Psoas muscle (tissue), 8 donors: ENCODE results near the gene TRPM3. TPM values are rescaled to one million over a fixed set of nuclear protein-coding genes. Genes with fewer than 3 reads are reported as not detected.

Experiments used
- ATAC-seq, 4 donors: fragments of 200-7000 bp; cut with Tn5 transposase; one replicate each; pipeline ENCODE4 v1.9.1; 2020; ENCODE audit warnings: moderate library complexity in 3 of 4, mild to moderate bottlenecking in 2 of 4
- DNase-seq, 2 donors: peaks; one replicate each; pipeline ENCODE4 v3.0.0-alpha.2; 2020
- H3K27ac ChIP-seq: fragments of 200-600 bp; one replicate; pipeline ENCODE4 v1.8.0; 2022
- H3K27me3 ChIP-seq, 3 donors: fragments of 200-600 bp in 1 of 3; one replicate each; pipeline versions ENCODE4 v1.6.1 to v1.8.0; 2013 to 2022; ENCODE audit warnings: low read length in 2 of 3, mild to moderate bottlenecking in 2 of 3, moderate library complexity in 1 of 3; ENCODE audit not compliant: insufficient read depth in 3 of 3
- H3K36me3 ChIP-seq, 2 donors: fragments of 200-600 bp in 1 of 2; one replicate each; pipeline versions ENCODE4 v1.6.1 to v1.8.0; 2013 to 2022; ENCODE audit warnings: low read depth in 1 of 2, mild to moderate bottlenecking in 1 of 2, moderate library complexity in 1 of 2; ENCODE audit not compliant: insufficient read depth in 1 of 2
- H3K4me1 ChIP-seq: fragments of 200-600 bp; one replicate; pipeline ENCODE4 v1.8.0; 2022
- H3K4me3 ChIP-seq: fragments of 200-600 bp; one replicate; pipeline ENCODE4 v1.8.0; 2022; ENCODE audit warnings: mild to moderate bottlenecking
- H3K9me3 ChIP-seq: fragments of 200-600 bp; one replicate; pipeline ENCODE4 v1.8.0; 2022
- WGBS, 3 donors: extraction: QIAGEN DNeasy Blood & Tissue Kit; methylation state at CpG; one replicate each; pipeline versions ENCODE4 v1.1.6 to v1.1.7; 2013; 5-methylcytosine and 5-hydroxymethylcytosine counted together
- intact Hi-C, 2 donors: fragments of 100-400 bp; cut with DNase I; formaldehyde crosslinking; loops; one replicate each; pipeline versions ENCODE4 v1.11.0 to v1.14.2; 2022
- polyA plus RNA-seq, 3 donors: library from polyadenylated mRNA; stranded (reverse); fragments of 200-250 nt; gene quantifications; one replicate each; pipeline ENCODE4 v1.2.3, GENCODE V29; 2013
- total RNA-seq, 4 donors: library from RNA; stranded (reverse); fragmentation: NEBNext Ultra II Directional in 2 of 4; extraction: Animal tissue kit (Norgen Biotek cat#: 25700) in 2 of 4; gene quantifications; one replicate each; pipeline versions ENCODE4 v1.2.1 to v1.2.4, GENCODE V29; 2021 to 2023
- TF ChIP-seq, protein P1 (sequence below): fragments of 200-600 bp; IDR thresholded peaks from one replicate; pipeline ENCODE4 v1.8.0; 2022; ENCODE audit warnings: antibody characterized with exemption
- donor health status: healthy with polysubstance abuse.
- donor health status: DM: no; HTN: no; CAD: no; lungs with moderate emphysema.
- donor health status: Bipolar disorder and iron deficiency.
- donor health status: healthy.
- donor health status: DM: yes; HTN: yes; CAD: no.
- donor health status: DM: no; HTN: no; CAD: no.
- donor health status: DM: no; HTN: no; CAD: no.
- donor health status: DM: yes; HTN: yes; CAD: no.

The TRPM3 gene
- total and polyA plus RNA-seq, 7 donors = 0.01 to 0.16 (median 0.06) TPM; not detected in 3

DNA sequence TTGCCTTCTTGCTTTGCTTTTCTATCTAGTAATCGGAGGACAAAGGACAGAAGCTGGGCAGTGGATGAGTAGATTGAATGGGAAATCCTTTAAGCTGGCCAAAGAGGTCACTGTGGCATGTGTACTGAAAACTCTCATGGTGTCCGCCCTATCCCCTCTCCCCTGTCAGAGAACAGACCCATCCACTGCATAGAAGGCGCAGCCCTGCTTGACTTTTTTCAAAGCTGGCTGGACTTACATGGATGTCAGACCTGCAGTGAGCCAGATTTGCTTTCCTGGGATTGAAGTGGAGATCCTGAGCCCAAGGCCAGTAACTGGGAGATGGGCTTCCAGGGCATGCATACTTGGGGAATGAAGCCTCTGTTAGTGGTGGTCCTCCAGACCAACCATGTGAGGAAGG, 329.5 kb downstream of the TRPM3 start:
- DNase-seq (no peak), ATAC-seq (no peak)
- intact Hi-C loops = no loop called here
- TF ChIP-seq, protein P1, sequence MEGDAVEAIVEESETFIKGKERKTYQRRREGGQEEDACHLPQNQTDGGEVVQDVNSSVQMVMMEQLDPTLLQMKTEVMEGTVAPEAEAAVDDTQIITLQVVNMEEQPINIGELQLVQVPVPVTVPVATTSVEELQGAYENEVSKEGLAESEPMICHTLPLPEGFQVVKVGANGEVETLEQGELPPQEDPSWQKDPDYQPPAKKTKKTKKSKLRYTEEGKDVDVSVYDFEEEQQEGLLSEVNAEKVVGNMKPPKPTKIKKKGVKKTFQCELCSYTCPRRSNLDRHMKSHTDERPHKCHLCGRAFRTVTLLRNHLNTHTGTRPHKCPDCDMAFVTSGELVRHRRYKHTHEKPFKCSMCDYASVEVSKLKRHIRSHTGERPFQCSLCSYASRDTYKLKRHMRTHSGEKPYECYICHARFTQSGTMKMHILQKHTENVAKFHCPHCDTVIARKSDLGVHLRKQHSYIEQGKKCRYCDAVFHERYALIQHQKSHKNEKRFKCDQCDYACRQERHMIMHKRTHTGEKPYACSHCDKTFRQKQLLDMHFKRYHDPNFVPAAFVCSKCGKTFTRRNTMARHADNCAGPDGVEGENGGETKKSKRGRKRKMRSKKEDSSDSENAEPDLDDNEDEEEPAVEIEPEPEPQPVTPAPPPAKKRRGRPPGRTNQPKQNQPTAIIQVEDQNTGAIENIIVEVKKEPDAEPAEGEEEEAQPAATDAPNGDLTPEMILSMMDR = no peak
- Histone ChIP-seq H3K9me3 (no peaks in the 10 kb centered on the region), H3K27ac (no peak overlapping the region), H3K27me3 (no peaks in the 10 kb centered on the region), H3K4me3 (no peak overlapping the region), H3K4me1 (no peaks in the 10 kb centered on the region), H3K36me3 (no peaks in the 10 kb centered on the region)
- 87 to 93% (median 91%) methylated on average over 3 of the region's 3 CpGs for WGBS, 3 donors

GRCh38 chr9:70789086-70789485, 332.3 kb downstream of the TRPM3 start:
- Histone ChIP-seq H3K27me3 (no peaks in the 10 kb centered on the region), H3K4me1 (no peaks in the 10 kb centered on the region), H3K9me3 (no peaks in the 10 kb centered on the region), H3K27ac (no peak overlapping the region), H3K4me3 (no peak overlapping the region), H3K36me3 (no peaks in the 10 kb centered on the region)
- 47 to 57% (median 48%) methylated on average over 1 of the region's 1 CpG for WGBS, 3 donors
- ATAC-seq (no peak), DNase-seq (no peak)
- intact Hi-C loops = no loop called here
- TF ChIP-seq, protein P1 = no peak

GRCh38 chr9:70784456-70784855, 337.0 kb downstream of the TRPM3 start:
- no peak for DNase-seq
- no peaks in the 10 kb centered on the region for H3K9me3 ChIP-seq
- no peaks in the 10 kb centered on the region for H3K4me1 ChIP-seq
- no peak for ATAC-seq
- intact Hi-C loops = no loop called here
- WGBS, 3 donors = 66 to 72% (median 72%) methylated on average over 2 of the region's 2 CpGs
- H3K4me3 ChIP-seq = no peak overlapping the region
- H3K27me3 ChIP-seq = no peaks in the 10 kb centered on the region
- no peaks in the 10 kb centered on the region for H3K36me3 ChIP-seq
- TF ChIP-seq, protein P1 = no peak
- H3K27ac ChIP-seq = no peak overlapping the region

DNA sequence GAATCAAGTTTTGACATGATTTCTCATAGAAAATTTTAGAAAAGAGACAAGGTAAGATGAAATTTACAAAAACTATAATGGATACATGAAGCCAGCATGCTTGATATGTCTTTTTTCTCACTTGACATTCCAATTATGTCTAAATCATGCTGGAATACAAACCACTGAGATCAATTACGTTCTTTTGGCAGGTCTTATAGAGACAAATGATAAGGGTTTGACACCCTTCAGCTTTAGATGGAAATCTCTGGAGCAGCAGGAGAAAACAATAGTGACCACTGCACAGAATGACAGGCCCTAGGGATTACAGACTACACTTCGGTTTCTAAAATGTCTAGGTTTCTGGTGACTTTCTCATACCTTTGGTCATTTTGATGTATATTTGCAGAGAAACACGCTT, 342.9 kb downstream of the TRPM3 start:
- Histone ChIP-seq H3K27me3 (no peaks in the 10 kb centered on the region), H3K4me3 (no peak overlapping the region), H3K9me3 (no peaks in the 10 kb centered on the region), H3K36me3 (no peaks in the 10 kb centered on the region), H3K4me1 (no peaks in the 10 kb centered on the region), H3K27ac (no peak overlapping the region)
- WGBS, 3 donors = 65 to 68% (median 68%) methylated on average over 3 of the region's 3 CpGs
- intact Hi-C loops = no loop called here
- TF ChIP-seq, protein P1 = no peak
- ATAC-seq (no peak), DNase-seq (no peak)

DNA sequence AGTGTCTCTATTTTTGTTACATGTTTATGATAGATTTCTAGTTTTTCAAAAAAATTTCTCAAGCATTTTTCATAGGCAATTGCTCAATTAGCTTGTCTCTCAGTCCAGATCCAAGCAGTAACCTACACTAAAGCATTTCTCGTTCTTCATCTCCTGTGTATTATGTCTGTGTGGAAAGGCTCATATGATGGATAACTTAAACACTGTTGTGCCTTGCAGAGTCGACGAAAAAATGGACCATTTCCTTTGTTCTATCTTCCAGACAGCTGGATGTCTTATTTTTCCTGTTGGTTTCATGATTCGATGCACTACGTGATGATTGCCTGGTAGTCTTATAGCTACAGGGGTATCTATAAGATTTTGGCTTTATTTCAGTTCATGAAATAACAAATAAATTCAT, 347.8 kb downstream of the TRPM3 start:
- H3K9me3 ChIP-seq = no peaks in the 10 kb centered on the region
- no peak overlapping the region for H3K4me3 ChIP-seq
- no peak overlapping the region for H3K27ac ChIP-seq
- intact Hi-C loops = no loop called here
- 78 to 87% (median 80%) methylated on average over 5 of the region's 5 CpGs for WGBS, 3 donors
- DNase-seq = no peak
- no peak for ATAC-seq
- H3K27me3 ChIP-seq = no peaks in the 10 kb centered on the region
- no peaks in the 10 kb centered on the region for H3K4me1 ChIP-seq
- TF ChIP-seq, protein P1 = no peak
- H3K36me3 ChIP-seq = no peaks in the 10 kb centered on the region
